Stimulated activated naive CD4-positive, alpha-beta T cell treated with Interleukin-2 at 50 U/mL for 16 hours (primary cell): ENCODE data around the gene USP5.

ENCODE experiments used
- DNase-seq: peaks from one replicate; lab custom pipeline; 2025; lab: John Stamatoyannopoulos, UW

Gene USP5

GRCh38 chr12:6840330-6840729 is 11.6 kb upstream of the USP5 start:
- no peak for DNase-seq

GRCh38 chr12:6840761-6841515 is 11.0 kb upstream of the USP5 start, which contains the start of gene GNB3:
GNB3 (plus strand) TSS chr12:6840925; CDS start chr12:6841288, 363 bp downstream.
- no peak for DNase-seq

GRCh38 chr12:6842075-6842474 is 9.9 kb upstream of the USP5 start:
- no peak for DNase-seq

- DNase-seq, result no peak
These were observed 8.6 kb upstream of the USP5 start for GRCh38 chr12:6843118-6843902.

GRCh38 chr12:6845395-6845794 is 6.6 kb upstream of the USP5 start:
- DNase-seq, result no peak

GRCh38 chr12:6846316-6846869 is 5.6 kb upstream of the USP5 start:
- DNase-seq, result no peak

- DNase-seq, result no peak
These were observed 4.3 kb upstream of the USP5 start for GRCh38 chr12:6847676-6848075.

GRCh38 chr12:6849427-6849826 is 2.5 kb upstream of the USP5 start:
- DNase-seq, result no peak

GRCh38 chr12:6849976-6850560 is 1.9 kb upstream of the USP5 start:
- no peak for DNase-seq

GRCh38 chr12:6850796-6851152 is 1.2 kb upstream of the USP5 start:
- no peak for DNase-seq

- DNase-seq, result peak; percentile 91
These were observed 613 bp upstream of the USP5 start, which contains the start of gene CDCA3 for GRCh38 chr12:6851153-6851920. CDCA3 (minus strand) TSS chr12:6851286; CDS start chr12:6850952, 334 bp downstream.

- peak; percentile 79 for DNase-seq
These were observed 853 bp downstream of the USP5 start for GRCh38 chr12:6852651-6853354.

- DNase-seq, result no peak
These were observed 1.7 kb downstream of the USP5 start for GRCh38 chr12:6853626-6854025.

GRCh38 chr12:6854036-6854435 is 2.1 kb downstream of the USP5 start:
- DNase-seq, result no peak

- DNase-seq, result no peak
These were observed 3.4 kb downstream of the USP5 start for GRCh38 chr12:6855322-6855721.

GRCh38 chr12:6858799-6859198 is 6.8 kb downstream of the USP5 start:
- DNase-seq, result no peak

- DNase-seq, result no peak
These were observed 8.2 kb downstream of the USP5 start for GRCh38 chr12:6860116-6860515.

- no peak for DNase-seq
These were observed 9.0 kb downstream of the USP5 start for GRCh38 chr12:6860942-6861341.

GRCh38 chr12:6861391-6861790 is 9.4 kb downstream of the USP5 start:
- DNase-seq, result no peak

GRCh38 chr12:6863033-6863432 is 11.1 kb downstream of the USP5 start:
- no peak for DNase-seq
